HepG2 (cell line): ENCODE measurements around the gene PDIA6. TPM values are rescaled to one million over a fixed set of nuclear protein-coding genes. Genes with fewer than 3 reads are reported as not detected.

Experiments
- ASH2L ChIP-seq: fragments of 300-600, 200-600 bp; sonication (generic); IDR thresholded peaks from 2 replicates; pipeline ENCODE4 v1.7.0; 2017; ENCODE audit warnings: low read depth, mild to moderate bottlenecking, moderate library complexity, mixed read lengths, low read length; ENCODE audit not compliant: insufficient read length
- HMGXB4 ChIP-seq, 2 experiments: sonication (generic) in 1 of 2; formaldehyde crosslinking in 1 of 2; IDR thresholded peaks; 2 replicates each; pipeline versions ENCODE4 v1.4.0 to v1.6.1; 2018 to 2020; ENCODE audit warnings: missing genetic modification reagents in 2 of 2, borderline replicate concordance in 1 of 2, low read depth in 1 of 2, mild to moderate bottlenecking in 1 of 2, missing biosample characterization in 1 of 2
- RAD21 ChIP-seq: fragments of 450-650 bp; formaldehyde crosslinking; IDR thresholded peaks from 2 replicates; pipeline ENCODE4 v1.5.0; 2020; ENCODE audit warnings: mild to moderate bottlenecking
- RFX5 ChIP-seq: IDR thresholded peaks from 2 replicates; pipeline ENCODE4 v1.6.1; 2011; ENCODE audit warnings: low read depth, low read length, improper control_type of control experiment
- SALL1 ChIP-seq: sonication (generic); formaldehyde crosslinking; IDR thresholded peaks from 2 replicates; pipeline ENCODE4 v1.8.0; 2022; ENCODE audit warnings: mild to moderate bottlenecking, missing genetic modification reagents
- SP4 ChIP-seq: sonication (generic); formaldehyde crosslinking; IDR thresholded peaks from 2 replicates; pipeline ENCODE4 v1.8.1; 2023; ENCODE audit warnings: mild to moderate bottlenecking, missing genetic modification reagents
- SUZ12 ChIP-seq: fragments of 150-350 bp; IDR thresholded peaks from 2 replicates; pipeline ENCODE4 v1.6.1; 2014; ENCODE audit warnings: low read depth, low read length
- ZBTB8A ChIP-seq: sonication (generic); formaldehyde crosslinking; IDR thresholded peaks from 2 replicates; pipeline ENCODE4 v1.4.0; 2020; ENCODE audit warnings: mild to moderate bottlenecking, low read depth, missing genetic modification reagents, borderline replicate concordance
- ZKSCAN1 ChIP-seq: fragments of 150-350 bp; IDR thresholded peaks from 2 replicates; pipeline ENCODE4 v1.6.1; 2014; ENCODE audit warnings: low read length
- polyA plus RNA-seq, 8 experiments: library from polyadenylated mRNA; depleted of rRNA in 3 of 8; stranded (reverse) in 7 of 8; unstranded in 1 of 8; fragments of >200 nt; fragmentation: Illumina TruSeq in 4 of 8; extraction: Trizol in 4 of 8; gene quantifications; 2 replicates each; pipeline versions ENCODE4 v1.2.1 to v1.2.3, GENCODE V29; 2011 to 2016; ENCODE audit warnings: low read depth in 4 of 8, missing spikeins in 1 of 8, mixed read lengths in 1 of 8; ENCODE audit not compliant: insufficient read depth in 1 of 8
- total RNA-seq, 5 experiments: library from RNA; depleted of rRNA; stranded (reverse); fragments of >200 nt; fragmentation: Illumina TruSeq; extraction: Trizol; gene quantifications; 2 replicates each; pipeline ENCODE4 v1.2.3, GENCODE V29; 2016; ENCODE audit warnings: low read depth in 1 of 5
- TF ChIP-seq, protein P1 (sequence below): sonication (generic); formaldehyde crosslinking; IDR thresholded peaks from 2 replicates; pipeline ENCODE4 v1.4.0; 2020; ENCODE audit warnings: missing genetic modification reagents

The PDIA6 gene
- total and polyA plus RNA-seq, 2 of the 13 experiments (the other 11 are each of a cell fraction or from before 2014, with no cell fraction given), result 586 to 642 TPM

- TF ChIP-seq HMGXB4 (CRISPR knock-in tag; IDR thresholded peaks at IDR 0.05; ENCODE audit: borderline replicate concordance in 1 of 2, low read depth in 1 of 2) (peak; percentile 50 to 71; a peak in 2 of 4 replicates), SUZ12 (peak; percentile 22; the same call in 1 of the 2 replicates), RAD21 (CRISPR knock-in tag) (peak; percentile 96), RFX5 (no peak), ASH2L (no peak), ZKSCAN1 (peak; percentile 50; the same call in 1 of the 2 replicates), SALL1 (CRISPR knock-in tag) (peak; percentile 59), SP4 (CRISPR knock-in tag) (0 out of 2 replicates have a peak, but pooled peaks have one; percentile 27), ZBTB8A (CRISPR knock-in tag) (no peak)
- TF ChIP-seq, protein P1, sequence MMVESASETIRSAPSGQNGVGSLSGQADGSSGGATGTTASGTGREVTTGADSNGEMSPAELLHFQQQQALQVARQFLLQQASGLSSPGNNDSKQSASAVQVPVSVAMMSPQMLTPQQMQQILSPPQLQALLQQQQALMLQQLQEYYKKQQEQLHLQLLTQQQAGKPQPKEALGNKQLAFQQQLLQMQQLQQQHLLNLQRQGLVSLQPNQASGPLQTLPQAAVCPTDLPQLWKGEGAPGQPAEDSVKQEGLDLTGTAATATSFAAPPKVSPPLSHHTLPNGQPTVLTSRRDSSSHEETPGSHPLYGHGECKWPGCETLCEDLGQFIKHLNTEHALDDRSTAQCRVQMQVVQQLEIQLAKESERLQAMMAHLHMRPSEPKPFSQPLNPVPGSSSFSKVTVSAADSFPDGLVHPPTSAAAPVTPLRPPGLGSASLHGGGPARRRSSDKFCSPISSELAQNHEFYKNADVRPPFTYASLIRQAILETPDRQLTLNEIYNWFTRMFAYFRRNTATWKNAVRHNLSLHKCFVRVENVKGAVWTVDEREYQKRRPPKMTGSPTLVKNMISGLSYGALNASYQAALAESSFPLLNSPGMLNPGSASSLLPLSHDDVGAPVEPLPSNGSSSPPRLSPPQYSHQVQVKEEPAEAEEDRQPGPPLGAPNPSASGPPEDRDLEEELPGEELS (CRISPR knock-in tag), result 0 out of 2 replicates have a peak, but pooled peaks have one; percentile 19
Observed at GRCh38 chr2:10832203-10832936, 19.8 kb upstream of the PDIA6 start (continued).
